ENCODE results near the gene DNER. TPM values are rescaled to one million over a fixed set of nuclear protein-coding genes. Genes with fewer than 3 reads are reported as not detected.

DNER gene
- total RNA-seq, 1 experiment from 2014 or later: 8.4 TPM

GRCh38 chr2:229601936-229602335 lies 112.4 kb downstream of the DNER start:
- no peak for TF ChIP-seq CTCF (conservative IDR thresholded peaks at IDR 0.05; ENCODE audit: low read depth, low read length)
- TF ChIP-seq EZH2 (IDR thresholded peaks at IDR 0.05; ENCODE audit: borderline replicate concordance, low read depth, low read length, poor library complexity, severe bottlenecking): no peak
- Histone ChIP-seq H3K27me3 (replicated peaks; ENCODE audit: insufficient read depth, low read depth, low read length, poor library complexity) (no peaks in the 10 kb centered on the region), H3K36me3 (ENCODE audit: insufficient read depth, low read length, poor library complexity, severe bottlenecking) (no peaks in the 10 kb centered on the region), H3K9me3 (ENCODE audit: low read depth, low read length, poor library complexity, severe bottlenecking) (no peaks in the 10 kb centered on the region), H3K4me1 (ENCODE audit: insufficient read depth, low read length, poor library complexity, severe bottlenecking) (no peaks in the 10 kb centered on the region), H3K4me3 (ENCODE audit: low read depth, low read length, poor library complexity, severe bottlenecking) (no peak overlapping the region), H3K27ac (ENCODE audit: low read depth, low read length, poor library complexity, severe bottlenecking) (no peak overlapping the region)
- ChIA-PET POLR2A (ENCODE audit: low non-redundant PET) (no interaction called here), CTCF (no interaction called here)
- intact Hi-C loops (cut with micrococcal nuclease; ENCODE audit: unreplicated experiment): no loop called here
- BruUV-seq (replicated peaks): no TSS peak
- no peak for DNase-seq (ENCODE audit: low spot score)

GRCh38 chr2:229601396-229601795 lies 113.0 kb downstream of the DNER start:
- H3K4me1 ChIP-seq (ENCODE audit: insufficient read depth, low read length, poor library complexity, severe bottlenecking): no peaks in the 10 kb centered on the region
- no peak overlapping the region for H3K4me3 ChIP-seq (ENCODE audit: low read depth, low read length, poor library complexity, severe bottlenecking)
- H3K27ac ChIP-seq (ENCODE audit: low read depth, low read length, poor library complexity, severe bottlenecking): no peak overlapping the region
- no peaks in the 10 kb centered on the region for H3K36me3 ChIP-seq (ENCODE audit: insufficient read depth, low read length, poor library complexity, severe bottlenecking)
- H3K9me3 ChIP-seq (ENCODE audit: low read depth, low read length, poor library complexity, severe bottlenecking): no peaks in the 10 kb centered on the region
- TF ChIP-seq CTCF (conservative IDR thresholded peaks at IDR 0.05; ENCODE audit: low read depth, low read length) (no peak), EZH2 (IDR thresholded peaks at IDR 0.05; ENCODE audit: borderline replicate concordance, low read depth, low read length, poor library complexity, severe bottlenecking) (no peak)
- intact Hi-C loops (cut with micrococcal nuclease; ENCODE audit: unreplicated experiment): no loop called here
- CTCF ChIA-PET: no interaction called here
- no peak for DNase-seq (ENCODE audit: low spot score)
- no TSS peak for BruUV-seq (replicated peaks)
- no peaks in the 10 kb centered on the region for H3K27me3 ChIP-seq (replicated peaks; ENCODE audit: insufficient read depth, low read depth, low read length, poor library complexity)
- POLR2A ChIA-PET (ENCODE audit: low non-redundant PET): no interaction called here

- no peaks in the 10 kb centered on the region for H3K4me1 ChIP-seq (ENCODE audit: insufficient read depth, low read length, poor library complexity, severe bottlenecking)
- no peak for TF ChIP-seq CTCF (conservative IDR thresholded peaks at IDR 0.05; ENCODE audit: low read depth, low read length)
- no peak for TF ChIP-seq EZH2 (IDR thresholded peaks at IDR 0.05; ENCODE audit: borderline replicate concordance, low read depth, low read length, poor library complexity, severe bottlenecking)
- POLR2A ChIA-PET (ENCODE audit: low non-redundant PET): no interaction called here
- H3K36me3 ChIP-seq (ENCODE audit: insufficient read depth, low read length, poor library complexity, severe bottlenecking): no peaks in the 10 kb centered on the region
- BruUV-seq (replicated peaks): no TSS peak
- intact Hi-C loops (cut with micrococcal nuclease; ENCODE audit: unreplicated experiment): no loop called here
- no peak overlapping the region for H3K27ac ChIP-seq (ENCODE audit: low read depth, low read length, poor library complexity, severe bottlenecking)
- CTCF ChIA-PET: no interaction called here
- no peaks in the 10 kb centered on the region for H3K9me3 ChIP-seq (ENCODE audit: low read depth, low read length, poor library complexity, severe bottlenecking)
- DNase-seq (ENCODE audit: low spot score): no peak
- H3K4me3 ChIP-seq (ENCODE audit: low read depth, low read length, poor library complexity, severe bottlenecking): no peak overlapping the region
- H3K27me3 ChIP-seq (replicated peaks; ENCODE audit: insufficient read depth, low read depth, low read length, poor library complexity): no peaks in the 10 kb centered on the region
These were observed 116.1 kb downstream of the DNER start for GRCh38 chr2:229598227-229598626.
